ENCODE data around the gene SUPT4H1.

DNA sequence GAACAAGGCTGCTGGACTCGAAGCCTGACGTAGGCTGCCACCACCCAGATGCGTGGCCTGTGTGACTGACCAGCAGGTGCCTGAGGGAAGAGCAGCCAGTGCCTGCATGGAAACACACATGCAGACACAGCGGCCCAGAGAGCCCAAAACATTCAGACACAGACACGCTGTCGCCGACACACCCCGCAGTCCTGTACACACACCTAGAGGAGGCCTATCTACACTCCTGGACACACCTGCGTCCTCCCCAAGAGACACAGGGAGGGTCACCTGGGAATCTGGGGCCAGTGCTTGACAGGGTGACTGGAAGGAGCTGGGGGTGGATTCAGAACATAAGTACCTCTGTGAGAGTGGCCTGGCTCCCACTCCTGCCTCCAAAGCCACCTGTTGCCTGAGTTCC is 17.3 kb downstream of the SUPT4H1 start:
- TF ChIP-seq, protein P1, sequence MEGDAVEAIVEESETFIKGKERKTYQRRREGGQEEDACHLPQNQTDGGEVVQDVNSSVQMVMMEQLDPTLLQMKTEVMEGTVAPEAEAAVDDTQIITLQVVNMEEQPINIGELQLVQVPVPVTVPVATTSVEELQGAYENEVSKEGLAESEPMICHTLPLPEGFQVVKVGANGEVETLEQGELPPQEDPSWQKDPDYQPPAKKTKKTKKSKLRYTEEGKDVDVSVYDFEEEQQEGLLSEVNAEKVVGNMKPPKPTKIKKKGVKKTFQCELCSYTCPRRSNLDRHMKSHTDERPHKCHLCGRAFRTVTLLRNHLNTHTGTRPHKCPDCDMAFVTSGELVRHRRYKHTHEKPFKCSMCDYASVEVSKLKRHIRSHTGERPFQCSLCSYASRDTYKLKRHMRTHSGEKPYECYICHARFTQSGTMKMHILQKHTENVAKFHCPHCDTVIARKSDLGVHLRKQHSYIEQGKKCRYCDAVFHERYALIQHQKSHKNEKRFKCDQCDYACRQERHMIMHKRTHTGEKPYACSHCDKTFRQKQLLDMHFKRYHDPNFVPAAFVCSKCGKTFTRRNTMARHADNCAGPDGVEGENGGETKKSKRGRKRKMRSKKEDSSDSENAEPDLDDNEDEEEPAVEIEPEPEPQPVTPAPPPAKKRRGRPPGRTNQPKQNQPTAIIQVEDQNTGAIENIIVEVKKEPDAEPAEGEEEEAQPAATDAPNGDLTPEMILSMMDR (IDR thresholded peaks at IDR 0.05; ENCODE audit: low read depth, low read length), result no peak
- TF ChIP-seq EZH2phosphoT487 (IDR thresholded peaks at IDR 0.05; ENCODE audit: low read depth), result no peak

Measured in OCI-LY3 (cell line).